Muscle of leg (tissue), 11 donors: ENCODE results near the gene TOP2A. TPM values are rescaled to one million over a fixed set of nuclear protein-coding genes. Genes with fewer than 3 reads are reported as not detected.

Source experiments
- DNase-seq: peaks from one replicate; pipeline ENCODE4 v3.0.0; 2013
- H3K27ac ChIP-seq: one replicate; pipeline ENCODE4 v1.5.1; 2013; ENCODE audit warnings: mild to moderate bottlenecking, low read length, control low read depth
- H3K27me3 ChIP-seq: one replicate; pipeline ENCODE4 v1.6.1; 2013; ENCODE audit warnings: low read length; ENCODE audit not compliant: control insufficient read depth, insufficient read depth
- H3K36me3 ChIP-seq: one replicate; pipeline ENCODE4 v1.6.1; 2013; ENCODE audit warnings: low read length; ENCODE audit not compliant: control insufficient read depth, insufficient read depth
- H3K4me1 ChIP-seq: one replicate; pipeline ENCODE4 v1.6.1; 2013; ENCODE audit warnings: low read length; ENCODE audit not compliant: control insufficient read depth, insufficient read depth
- H3K4me3 ChIP-seq: one replicate; pipeline ENCODE4 v1.5.1; 2013; ENCODE audit warnings: low read length, control low read depth
- H3K9me3 ChIP-seq: replicated peaks from 2 replicates; pipeline ENCODE4 v1.6.1; 2013; ENCODE audit warnings: low read depth, low read length; ENCODE audit not compliant: control insufficient read depth
- WGBS: methylation state at CpG from one replicate; pipeline ENCODE4 v1.1.5; 2013; ENCODE audit warnings: missing lambda C conversion rate; ENCODE audit not compliant: insufficient coverage; 5-methylcytosine and 5-hydroxymethylcytosine counted together
- polyA plus RNA-seq, 8 donors: library from polyadenylated mRNA; unstranded; fragments of 120-200 nt; gene quantifications; one replicate each; pipeline versions ENCODE4 v1.2.1 to v1.2.3, GENCODE V29; 2013; ENCODE audit warnings: inconsistent platforms in 1 of 8, low replicate concordance in 1 of 8; ENCODE audit not compliant: insufficient read length in 8 of 8, insufficient read depth in 1 of 8
- total RNA-seq: library from RNA; stranded (reverse); fragments of 120-200 nt; gene quantifications from one replicate; pipeline ENCODE4 v1.2.4, GENCODE V29; 2013

The TOP2A gene
- total and polyA plus RNA-seq, 9 donors = 45.9 to 113 (median 77.9) TPM

DNA sequence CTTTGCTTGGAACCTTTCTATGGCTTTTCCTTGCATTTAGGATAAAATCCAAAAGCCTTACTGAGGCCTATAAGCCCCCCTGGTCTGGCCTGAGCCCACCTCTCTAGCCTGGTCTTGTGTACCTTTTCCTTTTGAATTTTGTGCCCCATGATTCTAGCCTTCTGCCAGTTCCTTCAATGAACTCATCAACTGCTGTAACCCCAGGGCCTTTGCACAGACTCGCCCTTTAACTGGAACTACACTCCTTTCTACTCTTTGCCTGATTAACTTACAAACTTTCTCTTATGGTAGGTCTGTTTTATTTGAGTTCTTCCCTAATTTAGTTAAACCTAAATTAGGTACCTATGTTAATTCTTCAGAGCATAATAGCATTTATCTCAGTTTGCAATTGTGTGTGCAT is 77.4 kb downstream of the TOP2A start:
- Histone ChIP-seq H3K4me3 (no peak overlapping the region), H3K36me3 (peaks cover 36% of the 10 kb centered on the region), H3K9me3 (no peaks in the 10 kb centered on the region), H3K4me1 (peaks cover 87% of the 10 kb centered on the region), H3K27me3 (no peaks in the 10 kb centered on the region), H3K27ac (peak overlapping the region; percentile 97)
- no peak for DNase-seq
- no CpG with 5 or more reads among the region's 1 CpG for WGBS

DNA sequence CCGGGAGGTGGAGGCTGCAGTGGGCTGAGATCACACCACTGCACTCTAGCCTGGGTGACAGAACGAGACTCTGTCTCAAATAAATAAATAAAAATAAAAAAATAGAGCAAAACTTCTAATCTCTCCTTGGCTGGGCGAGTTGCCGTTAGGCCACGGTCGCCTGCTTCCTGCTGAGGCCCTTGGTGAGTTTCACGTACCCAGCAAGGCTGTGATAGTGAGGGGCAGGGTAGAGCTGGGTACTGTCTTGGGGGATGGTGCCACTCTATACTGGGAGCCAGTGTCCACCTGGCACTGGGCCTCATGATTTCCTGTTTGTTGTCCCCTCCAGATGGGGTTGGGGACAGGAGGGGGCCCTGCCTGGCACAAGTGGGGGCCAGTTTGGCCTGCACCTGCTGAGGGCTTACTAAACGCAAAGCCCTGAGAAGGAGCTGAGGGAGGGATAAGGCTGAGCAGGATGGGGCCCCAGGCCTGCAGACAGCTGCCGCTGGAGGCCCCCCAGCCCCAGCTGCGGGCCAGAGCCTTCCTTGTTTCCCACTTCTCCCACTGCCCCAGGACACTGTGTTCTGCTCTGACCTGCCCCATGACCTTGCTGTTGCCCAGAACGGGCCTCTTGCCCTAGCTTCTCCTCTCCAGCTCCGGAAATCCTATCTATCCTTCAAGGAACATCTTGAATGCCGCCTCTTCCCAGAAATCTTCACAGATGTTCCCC is 78.6 kb downstream of the TOP2A start:
- Histone ChIP-seq H3K4me3 (no peak overlapping the region), H3K36me3 (peaks cover 44% of the 10 kb centered on the region), H3K9me3 (no peaks in the 10 kb centered on the region), H3K27me3 (no peaks in the 10 kb centered on the region), H3K4me1 (peaks cover 87% of the 10 kb centered on the region), H3K27ac (peak overlapping the region; percentile 82)
- DNase-seq = peak; percentile 58
- WGBS = 24% methylated on average over 7 of the region's 13 CpGs

Other genes starting within 250 kb of the TOP2A start
- gene RAPGEFL1, start 240.4 kb downstream of the TOP2A start, total RNA-seq = 2.4 TPM
- 10 to 100 TPM in 1 of 8 donors, 1 to 10 TPM in 7; 5.2 to 10.3 (median 6.5) TPM for gene RAPGEFL1, start 240.4 kb downstream of the TOP2A start, polyA plus RNA-seq
- 4.6 TPM for gene WIPF2, start 198.6 kb downstream of the TOP2A start, total RNA-seq
- 10 to 100 TPM; 11.0 to 18.0 (median 14.6) TPM for gene WIPF2, start 198.6 kb downstream of the TOP2A start, polyA plus RNA-seq
- 8.2 TPM for gene CDC6, start 130.0 kb downstream of the TOP2A start, total RNA-seq
- gene CDC6, start 130.0 kb downstream of the TOP2A start, polyA plus RNA-seq = 10 to 100 TPM in 6 of 8 donors, 1 to 10 TPM in 2; 8.9 to 17.0 (median 12.0) TPM
- gene RARA, start 108.7 kb downstream of the TOP2A start, total RNA-seq = 28.2 TPM
- 10 to 100 TPM; 53.3 to 77.2 (median 66.1) TPM for gene RARA, start 108.7 kb downstream of the TOP2A start, polyA plus RNA-seq
- gene GJD3, start 53.2 kb downstream of the TOP2A start, total RNA-seq = 0.18 TPM
- under 1 TPM in 7 of 8 donors, not detected in 1; 0.17 to 0.87 (median 0.29) TPM for gene GJD3, start 53.2 kb downstream of the TOP2A start, polyA plus RNA-seq
- 105 TPM for gene IGFBP4, start 25.6 kb upstream of the TOP2A start, total RNA-seq
- gene IGFBP4, start 25.6 kb upstream of the TOP2A start, polyA plus RNA-seq = 100 to 1,000 TPM; 195 to 325 (median 275) TPM
- gene TNS4, start 83.7 kb upstream of the TOP2A start, total RNA-seq = not detected
- 1 to 10 TPM in 1 of 8 donors, under 1 TPM in 4, not detected in 3; 0.05 to 1.6 (median 0.16) TPM for gene TNS4, start 83.7 kb upstream of the TOP2A start, polyA plus RNA-seq
- gene CCR7, start 147.6 kb upstream of the TOP2A start, total RNA-seq = 0.09 TPM
- gene CCR7, start 147.6 kb upstream of the TOP2A start, polyA plus RNA-seq = under 1 TPM; 0.17 to 0.35 (median 0.27) TPM
- gene SMARCE1, start 229.9 kb upstream of the TOP2A start, total RNA-seq = 93.2 TPM
- gene SMARCE1, start 229.9 kb upstream of the TOP2A start, polyA plus RNA-seq = 100 to 1,000 TPM; 116 to 154 (median 124) TPM
- 1.3 TPM for gene KRT222, start 247.3 kb upstream of the TOP2A start, total RNA-seq
- gene KRT222, start 247.3 kb upstream of the TOP2A start, polyA plus RNA-seq = under 1 TPM in 7 of 8 donors, not detected in 1; 0.04 to 0.59 (median 0.23) TPM